HG02798 (cell line): Measurements from ENCODE around the gene MXD3.
"Not testable (repeated sequence)": the region's sequence is repeated elsewhere in the genome, so short reads cannot be mapped to it uniquely, and the experiment has no call there.

ENCODE experiments used
- ATAC-seq: cut with Tn5 transposase; IDR thresholded peaks from one replicate; pipeline ENCODE4 v1.9.1; 2021; ENCODE audit warnings: mild to moderate bottlenecking; ENCODE audit not compliant: unreplicated experiment, poor library complexity

Gene MXD3

DNA sequence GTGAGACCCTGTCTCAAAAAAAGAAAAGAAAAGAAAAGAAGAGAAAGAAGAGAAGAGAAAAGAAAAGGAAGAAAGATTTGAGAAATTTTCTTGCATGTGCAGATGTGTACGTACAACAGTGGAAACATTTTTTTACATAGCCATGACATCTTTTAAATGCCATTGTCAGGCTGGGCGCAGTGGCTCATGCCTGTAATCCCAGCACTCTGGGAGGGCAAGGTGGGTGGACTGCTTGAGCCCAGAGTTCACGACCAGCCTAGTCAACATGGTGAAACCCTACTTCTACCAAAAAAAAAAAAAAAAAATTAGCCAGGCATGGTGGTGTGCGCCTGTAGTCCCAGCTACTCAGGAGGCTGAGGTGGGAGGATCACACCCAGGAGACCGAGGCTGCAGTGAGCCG is 33.2 kb upstream of the MXD3 start:
- ATAC-seq, result no peak

DNA sequence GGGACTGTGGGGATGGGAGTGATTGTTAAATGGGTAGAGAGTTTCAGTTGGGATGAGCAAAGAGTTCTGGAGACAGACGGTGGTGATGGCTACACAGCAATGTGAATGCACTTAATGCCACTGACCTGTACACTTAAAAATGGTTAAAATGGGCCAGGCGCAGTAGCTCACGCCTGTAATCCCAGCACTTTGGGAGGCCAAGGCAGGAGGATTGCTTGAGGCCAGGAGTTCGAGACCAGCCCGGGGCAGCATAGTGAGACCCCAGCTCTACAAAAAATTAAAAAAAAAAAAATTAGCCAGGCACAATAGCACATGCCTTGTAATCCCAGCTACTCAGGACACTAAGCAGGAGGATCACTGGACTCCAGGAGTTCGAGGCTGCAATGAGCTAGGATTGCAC is 32.1 kb upstream of the MXD3 start:
- no peak for ATAC-seq

DNA sequence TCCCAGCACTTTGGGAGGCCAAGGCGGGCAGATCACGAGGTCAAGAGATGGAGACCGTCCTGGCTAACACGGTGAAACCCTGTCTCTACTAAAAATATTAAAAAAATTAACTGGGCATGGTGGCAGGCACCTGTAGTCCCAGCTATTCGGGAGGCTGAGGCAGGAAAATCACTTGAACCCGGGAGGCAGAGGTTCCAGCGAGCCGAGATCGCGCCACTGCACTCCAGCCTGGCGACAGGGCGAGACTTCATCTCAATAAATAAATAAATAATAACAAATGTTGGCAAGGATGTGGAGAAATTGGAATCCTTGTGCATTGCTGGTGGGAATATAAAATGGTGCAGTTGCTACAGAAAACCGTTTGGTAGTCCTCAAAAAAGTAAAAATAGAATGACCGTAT is 31.3 kb upstream of the MXD3 start:
- ATAC-seq, result not testable (repeated sequence)

DNA sequence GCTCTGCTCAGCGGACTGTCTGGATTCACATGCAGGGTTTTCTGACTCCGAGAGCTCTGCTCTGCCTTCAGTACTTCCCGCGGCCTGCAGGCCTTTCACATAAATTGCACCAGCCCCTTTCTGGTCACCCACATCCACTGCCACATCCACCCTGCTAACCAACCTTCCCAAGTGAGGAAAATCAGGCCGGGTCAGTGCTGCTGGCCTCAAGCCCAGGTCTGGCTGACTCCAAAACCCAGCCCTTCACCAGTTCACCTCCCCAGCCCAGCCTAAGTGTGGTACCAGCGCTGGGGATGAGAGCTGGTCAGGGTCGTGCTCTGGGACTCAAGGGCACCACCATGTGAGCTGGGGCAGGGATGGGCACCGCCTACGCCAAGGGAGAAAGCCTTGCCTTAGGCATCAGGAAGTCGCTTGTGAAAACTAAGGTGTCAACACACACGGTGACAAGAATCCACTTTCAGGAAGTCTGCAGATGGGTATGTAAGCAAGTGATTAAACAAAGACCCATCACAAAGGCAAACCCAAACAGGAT is 27.5 kb upstream of the MXD3 start:
- no peak for ATAC-seq

DNA sequence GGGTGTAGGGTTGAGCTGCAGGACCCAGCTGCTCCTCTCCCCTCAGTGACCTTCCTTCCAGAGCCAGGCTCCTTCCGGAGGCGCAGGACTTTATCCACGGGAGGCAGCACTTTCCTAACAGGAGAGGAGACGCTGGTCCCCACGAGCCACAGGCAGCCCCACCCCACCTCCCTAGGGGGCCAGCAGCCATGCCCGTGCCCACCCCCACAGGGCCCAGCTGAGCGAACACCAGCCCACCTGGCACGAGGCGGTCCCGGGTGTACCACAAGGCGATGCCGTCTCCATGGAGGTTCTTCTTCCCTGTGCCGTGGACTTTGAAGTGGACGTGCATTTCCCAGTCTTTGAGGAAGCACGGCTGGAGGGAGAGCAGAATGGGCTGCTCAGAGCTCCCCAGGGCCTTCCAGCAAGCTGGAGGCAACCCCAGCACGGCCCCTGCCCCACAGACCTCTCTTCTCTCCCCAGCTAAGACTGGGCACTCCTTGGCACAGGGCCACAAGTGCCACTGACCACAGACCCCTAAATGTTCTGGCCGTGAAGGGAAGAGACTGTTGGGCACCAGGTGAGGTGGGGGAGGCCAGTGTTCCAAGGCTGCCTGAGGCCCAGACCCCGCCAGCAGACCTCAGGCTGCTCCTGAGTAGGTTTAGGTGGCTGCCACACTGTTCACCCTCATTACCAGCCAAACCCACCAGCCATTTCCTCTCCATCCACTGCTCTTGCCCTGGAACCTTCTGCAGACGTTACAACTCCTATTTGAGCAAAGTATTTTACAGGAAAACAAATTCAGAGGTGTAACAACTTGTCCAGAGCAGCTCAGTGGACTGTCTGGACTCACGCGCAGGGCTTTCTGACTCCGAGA is 26.8 kb upstream of the MXD3 start:
- no peak for ATAC-seq

DNA sequence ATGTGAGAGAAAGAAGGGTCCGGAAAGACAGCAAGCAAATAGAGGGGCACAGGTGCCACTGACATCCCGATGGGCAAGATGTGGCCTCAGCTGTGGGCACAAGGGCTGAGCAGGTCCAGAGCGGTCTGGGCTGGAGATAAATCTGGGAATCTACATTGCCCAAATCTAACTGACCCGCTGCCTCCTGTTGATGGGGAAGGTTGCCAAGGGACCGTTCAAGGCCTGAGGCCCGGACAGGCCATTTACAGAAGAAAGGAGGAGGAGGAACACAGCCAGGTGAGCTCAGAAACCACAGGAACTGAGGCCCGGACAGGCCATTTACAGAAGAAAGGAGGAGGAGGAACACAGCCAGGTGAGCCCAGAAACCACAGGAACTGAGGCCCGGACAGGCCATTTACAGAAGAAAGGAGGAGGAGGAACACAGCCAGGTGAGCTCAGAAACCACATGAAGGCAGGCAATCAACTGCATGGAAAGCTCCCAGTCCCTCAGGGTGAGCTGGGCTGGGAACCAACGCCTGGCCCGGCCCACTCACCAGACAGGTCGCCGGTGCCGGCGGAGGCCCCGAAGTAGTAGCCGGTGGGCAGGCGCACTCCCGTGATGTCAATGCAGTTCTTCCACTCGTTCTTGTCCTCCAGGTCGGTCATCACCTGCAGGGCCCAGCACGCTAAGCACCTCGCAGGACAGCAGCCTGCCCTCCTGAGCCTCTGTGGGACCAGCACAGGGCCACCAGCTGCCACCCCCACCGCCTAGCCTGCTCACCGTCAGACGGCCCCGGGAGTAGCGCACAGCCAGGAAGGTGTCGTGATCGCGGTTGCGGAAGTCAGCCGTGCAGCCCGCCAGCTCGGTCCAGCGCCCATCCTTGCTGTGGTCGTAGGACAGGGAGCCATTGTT is 25.2 kb upstream of the MXD3 start:
- ATAC-seq, result no peak

DNA sequence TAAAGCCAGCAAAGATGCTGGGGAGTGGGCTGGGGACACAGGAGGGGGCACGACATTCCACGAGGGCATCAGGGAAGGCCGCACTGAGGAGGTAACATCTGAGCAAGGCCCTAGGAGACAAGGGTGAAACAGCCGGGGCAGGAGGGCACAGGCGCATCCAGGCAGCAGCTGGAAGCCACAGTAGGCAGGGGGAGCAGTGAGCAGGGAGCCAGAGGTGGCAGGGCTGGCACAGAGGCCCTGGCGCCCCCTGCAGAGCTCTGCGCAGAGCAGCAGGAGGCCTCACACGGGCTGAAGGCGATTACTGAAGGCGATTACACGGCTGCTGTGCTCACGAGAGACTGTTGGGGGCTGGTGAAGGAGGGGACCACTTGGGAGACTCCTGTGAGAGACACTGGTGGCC is 24.4 kb upstream of the MXD3 start:
- no peak for ATAC-seq

DNA sequence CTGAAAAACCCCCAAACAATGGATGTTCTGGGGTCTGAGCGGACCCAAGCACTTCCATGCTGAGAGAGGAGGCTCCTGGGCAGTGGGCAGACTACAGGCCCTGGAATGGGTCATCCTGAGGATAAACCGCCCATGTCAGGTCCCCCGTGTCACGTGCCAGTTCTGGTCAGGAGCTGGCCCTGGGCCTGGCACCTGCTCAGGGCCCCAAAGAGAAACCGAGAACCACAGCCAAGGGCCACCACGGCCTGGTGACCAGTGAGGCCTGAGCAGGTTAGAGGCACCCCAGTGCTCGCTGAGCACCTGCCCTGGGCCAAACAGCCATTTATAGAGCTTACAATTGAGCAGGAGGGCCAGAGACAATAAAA is 24.0 kb upstream of the MXD3 start:
- no peak for ATAC-seq

DNA sequence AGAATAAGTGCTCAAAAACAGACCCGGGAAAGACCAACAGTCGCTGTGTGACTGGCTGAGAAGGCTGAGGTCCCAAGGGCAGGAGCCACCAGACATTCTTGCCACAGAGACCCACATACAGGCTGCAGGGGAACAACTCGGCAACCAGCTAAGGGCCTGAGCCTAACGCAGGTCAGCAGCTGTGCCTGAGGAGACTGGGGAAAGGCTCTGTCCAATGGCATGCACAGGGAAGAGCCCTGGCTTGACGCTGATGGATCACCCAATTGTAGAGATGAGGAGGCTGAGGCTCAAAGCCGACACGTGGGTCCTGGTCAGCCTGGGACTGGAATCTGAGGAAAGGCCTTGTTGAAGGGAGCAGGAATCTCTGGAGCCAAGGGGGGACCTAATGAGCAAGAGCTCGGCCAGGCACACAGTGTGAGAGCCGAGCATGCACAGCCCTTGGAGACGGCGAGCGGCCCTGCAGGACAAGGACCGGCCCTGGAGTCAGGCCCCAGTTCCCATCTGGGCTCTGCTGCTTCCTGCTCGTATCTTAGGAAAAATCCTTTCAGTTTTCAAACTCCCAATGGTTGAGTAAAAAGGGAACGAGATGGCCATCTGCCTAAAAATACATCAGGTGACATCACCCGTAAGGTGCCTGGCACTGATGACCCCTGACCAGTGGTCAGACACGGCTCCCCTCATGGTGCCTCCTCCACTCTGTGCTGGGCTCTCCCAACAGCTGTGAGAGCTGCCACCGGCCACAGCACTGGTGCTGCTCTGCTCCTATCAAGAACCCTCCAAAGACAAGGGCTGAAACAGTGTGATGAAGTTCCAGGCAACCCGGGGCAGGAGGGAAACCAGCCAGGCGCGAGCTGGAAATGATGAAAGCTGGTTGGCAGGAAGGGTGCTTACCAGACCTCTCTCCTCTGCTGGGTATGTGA is 23.3 kb upstream of the MXD3 start:
- ATAC-seq, result no peak

DNA sequence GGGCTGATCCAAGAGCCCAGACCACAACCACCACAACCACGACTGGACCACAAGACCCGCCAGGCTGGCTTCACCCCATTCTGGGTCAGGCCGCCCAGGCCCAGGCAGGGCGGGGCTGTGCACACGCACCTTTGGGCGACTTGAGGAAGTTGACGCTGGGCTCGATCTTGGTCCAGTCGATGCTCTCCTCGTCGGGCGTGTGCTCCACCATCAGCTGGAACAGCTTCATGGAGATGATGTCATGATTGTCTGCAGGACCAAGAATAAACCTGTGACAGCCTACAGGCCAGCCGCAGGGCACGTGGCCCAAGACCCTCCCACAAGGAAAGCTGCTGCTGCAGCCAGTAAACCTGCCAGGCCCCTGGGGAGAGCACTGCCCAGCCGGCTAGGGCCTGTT is 22.5 kb upstream of the MXD3 start:
- ATAC-seq, result no peak

DNA sequence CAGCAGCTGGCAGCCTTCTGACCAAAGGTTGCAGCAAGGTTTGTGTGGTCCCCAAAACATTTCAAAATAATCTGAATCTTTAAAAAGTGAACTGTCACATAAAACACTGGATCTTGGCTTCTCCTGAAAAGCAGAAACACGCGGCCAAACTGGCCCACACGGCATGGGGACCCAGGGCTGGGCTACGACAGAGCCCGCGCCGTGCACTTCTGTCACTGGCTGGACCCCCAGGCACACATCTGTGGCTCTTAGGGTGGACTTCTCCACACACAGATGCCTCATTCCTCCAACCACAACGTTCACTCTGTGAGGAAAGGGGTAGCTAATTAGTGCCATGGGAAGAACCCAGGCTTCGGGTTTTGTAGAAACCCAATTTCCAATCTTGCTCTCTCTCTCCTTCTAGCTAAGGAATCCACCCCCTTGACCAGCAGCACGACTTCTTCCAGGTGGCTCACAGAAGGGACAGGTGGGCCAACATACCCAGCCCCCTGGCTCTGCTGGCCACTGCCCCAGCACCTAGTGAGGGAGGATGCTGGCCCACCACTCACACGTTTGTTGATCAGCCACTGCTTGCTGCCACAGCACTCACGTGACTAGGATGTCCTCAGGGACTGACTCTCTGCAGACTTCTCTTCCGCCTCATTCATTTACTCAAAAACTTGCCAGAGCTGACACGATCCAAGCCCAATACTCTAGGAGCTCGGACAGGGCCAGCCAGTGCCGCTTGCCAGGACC is 21.9 kb upstream of the MXD3 start:
- ATAC-seq, result no peak

DNA sequence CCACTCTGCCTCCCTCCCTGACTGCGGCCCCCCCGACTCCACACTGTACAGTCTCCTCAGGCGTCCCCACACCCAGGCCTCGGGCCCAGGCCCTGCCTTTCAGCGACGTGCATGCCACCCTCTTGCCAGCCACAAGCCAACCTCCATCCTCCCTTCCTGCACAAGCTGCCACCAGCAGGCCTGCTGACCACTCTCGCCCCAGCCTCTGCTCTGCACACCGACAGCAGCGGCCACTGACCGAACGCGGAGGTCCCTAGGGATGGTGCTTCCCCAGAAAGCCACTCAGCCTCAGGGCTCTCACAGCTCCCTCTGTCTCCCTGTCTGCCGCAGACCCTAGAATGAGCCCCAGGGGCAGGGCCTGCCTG is 21.2 kb upstream of the MXD3 start:
- no peak for ATAC-seq

DNA sequence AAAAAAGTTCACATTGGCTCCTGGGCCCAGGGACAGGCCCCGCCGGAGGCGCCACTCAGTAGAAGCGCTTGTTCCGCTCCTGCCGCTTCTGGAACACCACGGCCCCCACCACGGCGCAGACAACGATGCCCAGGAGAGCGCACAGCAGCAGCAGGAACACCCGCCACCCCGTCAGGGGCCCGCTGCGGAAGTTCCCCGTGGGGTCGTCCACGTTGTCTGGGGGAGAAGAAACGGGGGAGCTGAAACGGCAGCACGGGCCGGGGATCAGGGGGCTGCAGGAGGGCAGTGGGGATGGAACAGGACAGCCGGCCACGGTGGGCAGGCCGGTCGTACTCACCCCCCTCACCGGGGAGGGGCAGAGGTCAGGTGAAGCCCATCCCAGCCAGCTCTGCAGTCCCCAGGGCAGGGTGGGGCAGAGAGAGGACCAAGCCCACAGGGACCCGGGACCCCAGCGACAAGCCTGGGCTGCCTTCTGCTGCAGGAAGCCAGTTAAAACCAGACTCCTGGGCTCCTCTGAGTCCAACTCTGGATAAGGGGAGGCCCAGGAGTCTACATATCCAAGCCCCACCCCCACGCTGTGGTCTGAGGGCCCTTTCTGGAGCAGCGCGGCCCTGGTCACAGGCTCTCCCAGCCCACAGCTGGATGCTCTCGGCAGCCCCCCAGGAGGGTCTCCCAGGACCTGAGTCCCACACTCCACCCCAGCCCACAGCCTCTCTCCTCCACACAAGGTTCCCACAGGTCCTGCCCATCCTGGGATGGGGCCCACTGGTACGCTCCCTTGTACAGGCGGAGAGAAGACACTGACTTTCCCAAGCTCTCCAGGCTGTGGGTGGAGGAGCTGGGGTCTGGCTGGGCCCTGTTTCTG is 20.6 kb upstream of the MXD3 start:
- ATAC-seq, result no peak

DNA sequence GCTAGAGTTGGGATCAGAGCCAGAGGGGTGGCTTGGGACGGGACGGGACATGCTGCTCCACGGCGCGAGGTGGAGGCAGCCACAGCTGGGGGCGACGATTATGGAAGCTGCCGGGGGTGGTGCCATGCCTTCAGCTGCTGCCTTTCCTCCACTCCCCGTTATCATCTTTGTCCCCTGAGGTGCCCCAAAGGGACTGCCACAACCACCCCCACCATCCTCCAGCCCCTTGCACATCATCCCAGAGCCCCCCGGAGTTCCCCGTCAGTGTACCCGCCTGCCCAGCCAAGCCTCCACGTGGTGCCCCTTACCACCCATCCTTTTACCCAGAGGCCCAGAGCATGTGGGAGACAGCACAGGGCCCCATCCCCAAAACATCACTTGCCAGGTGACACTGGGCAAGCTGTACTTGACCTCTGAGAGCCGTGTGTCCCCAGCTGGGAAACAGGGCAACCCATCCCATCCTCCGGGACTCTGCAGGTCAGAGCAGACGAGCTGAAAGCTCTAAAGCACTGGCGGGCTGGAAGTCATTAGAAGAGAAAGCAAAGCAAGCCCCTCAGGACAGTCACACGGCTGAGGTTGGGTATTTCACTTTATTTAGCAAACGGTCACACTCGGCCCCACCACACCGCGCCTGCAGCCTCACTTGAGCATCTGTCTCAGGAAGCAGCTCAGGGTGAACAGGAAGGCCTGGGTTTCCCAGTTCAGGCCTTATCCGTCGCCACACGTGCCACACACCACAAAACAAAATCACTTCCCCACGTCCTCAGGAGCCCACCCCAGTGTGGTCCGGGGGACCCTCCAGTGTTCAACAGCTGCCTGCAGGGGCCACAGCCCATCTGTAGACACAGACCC is 19.5 kb upstream of the MXD3 start:
- ATAC-seq, result no peak

DNA sequence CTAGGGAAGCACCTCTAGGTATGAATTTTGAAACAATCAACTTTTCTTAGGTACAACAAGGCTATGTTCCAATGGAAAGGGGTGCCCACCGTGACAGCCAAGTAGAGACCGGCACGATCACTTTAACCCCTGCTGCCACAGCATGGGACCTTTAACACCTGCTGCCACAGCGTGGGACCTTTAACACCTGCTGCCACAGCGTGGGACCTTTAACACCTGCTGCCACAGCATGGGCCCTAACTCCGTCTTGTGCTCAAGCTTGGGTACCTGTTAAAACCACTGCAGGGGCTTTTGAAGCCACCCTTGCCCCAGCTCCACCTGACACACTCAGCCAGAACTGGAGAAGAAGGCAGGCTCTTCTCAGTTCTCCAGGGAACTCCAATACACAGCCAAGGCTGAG is 18.2 kb upstream of the MXD3 start:
- ATAC-seq, result no peak

DNA sequence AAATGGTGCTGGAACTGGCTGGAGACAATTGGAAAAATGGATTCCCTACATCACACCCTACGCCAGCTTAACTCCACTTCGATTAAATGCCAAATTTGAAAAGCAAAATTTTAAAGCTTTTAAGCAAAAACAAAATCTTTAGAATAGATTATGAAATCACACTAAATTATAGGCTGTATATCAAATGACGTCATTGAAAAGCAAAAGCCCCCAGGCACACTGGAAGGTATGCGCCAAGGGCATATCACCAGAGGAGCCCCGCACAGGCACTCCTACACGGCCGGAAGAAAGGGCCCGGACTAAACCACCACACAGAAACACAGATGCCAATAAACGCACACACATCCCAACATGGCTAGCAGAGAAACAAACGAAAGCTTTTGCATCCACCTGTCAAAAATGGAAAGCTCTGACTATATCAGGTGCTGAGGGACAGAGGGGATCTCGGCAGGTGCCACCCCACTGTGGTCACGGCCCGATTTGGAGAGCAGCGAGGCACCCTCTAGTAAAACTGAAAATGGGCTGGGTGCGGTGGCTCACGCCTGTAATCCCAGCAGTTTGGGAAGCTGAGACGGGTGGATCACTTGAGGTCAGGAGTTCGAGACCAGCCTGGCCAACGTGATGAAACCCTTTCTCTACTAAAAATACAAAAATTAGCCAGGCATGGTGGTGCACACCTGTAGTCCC is 17.0 kb upstream of the MXD3 start:
- no peak for ATAC-seq
